HEK293 (cell line): ENCODE measurements around the gene GNB1L.

Experiments
- CTCF ChIA-PET: fragments of 350-600 bp; formaldehyde crosslinking; extraction: SDS; loops from one replicate; lab custom pipeline; 2021; ENCODE audit warnings: antibody characterized with exemption; lab: Yijun Ruan, JAX
- POLR2A ChIA-PET: fragments of 300-600 bp; formaldehyde crosslinking; extraction: SDS; loops from one replicate; lab custom pipeline; 2020; ENCODE audit warnings: antibody characterized with exemption, inconsistent platforms; lab: Yijun Ruan, JAX
- H3K27ac ChIP-seq: fragments of 200-500 bp; sonication (Bioruptor generic); 2 replicates; pipeline ENCODE4 v1.5.1; 2014; ENCODE audit warnings: low read depth, low read length, control low read depth, inconsistent platforms; ENCODE audit errors: extremely low read depth
- H3K36me3 ChIP-seq, 2 experiments: fragments of 200-500 bp in 1 of 2; sonication (Bioruptor generic) in 1 of 2; 1 replicate in 1 of 2; 2 replicates in 1 of 2; pipeline ENCODE4 v1.5.1; 2014 to 2017; ENCODE audit warnings: inconsistent platforms in 2 of 2, low read length in 2 of 2; ENCODE audit not compliant: control insufficient read depth in 2 of 2, insufficient read depth in 1 of 2
- H3K4me1 ChIP-seq: fragments of 200-500 bp; sonication (Bioruptor generic); 2 replicates; pipeline ENCODE4 v1.5.1; 2014; ENCODE audit warnings: mild to moderate bottlenecking, low read length, inconsistent platforms; ENCODE audit not compliant: control insufficient read depth, insufficient read depth
- H3K4me3 ChIP-seq: 2 replicates; pipeline ENCODE4 v1.5.1; 2011; ENCODE audit warnings: low read depth, mild to moderate bottlenecking, control low read depth, low read length, moderate library complexity
- H3K9me3 ChIP-seq: fragments of 200-500 bp; sonication (Bioruptor generic); 2 replicates; pipeline ENCODE4 v1.5.1; 2014; ENCODE audit warnings: low read depth, low read length, inconsistent platforms; ENCODE audit not compliant: control insufficient read depth, insufficient read depth
- IKZF3 ChIP-seq: fragments of 450-650 bp; IDR thresholded peaks from 2 replicates; pipeline ENCODE4 v1.5.0; 2018; ENCODE audit warnings: missing biosample characterization, mild to moderate bottlenecking, missing genetic modification characterization, moderate library complexity
- PRDM1 ChIP-seq: fragments of 450-650 bp; formaldehyde crosslinking; IDR thresholded peaks from 2 replicates; pipeline ENCODE4; 2016; ENCODE audit warnings: missing biosample characterization, missing genetic modification characterization
- WT1 ChIP-seq: fragments of 450-650 bp; formaldehyde crosslinking; IDR thresholded peaks from 2 replicates; pipeline ENCODE4 v1.5.1; 2016; ENCODE audit warnings: missing biosample characterization, missing genetic modification characterization
- YY2 ChIP-seq: fragments of 450-650 bp; formaldehyde crosslinking; IDR thresholded peaks from 2 replicates; pipeline ENCODE4 v1.5.1; 2016; ENCODE audit warnings: missing biosample characterization, missing genetic modification characterization
- ZBTB1 ChIP-seq: fragments of 450-650 bp; formaldehyde crosslinking; IDR thresholded peaks from 2 replicates; pipeline ENCODE4 v1.5.1; 2016; ENCODE audit warnings: missing biosample characterization, missing genetic modification characterization
- ZFP69B ChIP-seq: fragments of 450-650 bp; formaldehyde crosslinking; IDR thresholded peaks from 2 replicates; pipeline ENCODE4 v1.5.1; 2016; ENCODE audit warnings: missing biosample characterization, missing genetic modification characterization
- ZNF155 ChIP-seq: fragments of 450-650 bp; formaldehyde crosslinking; IDR thresholded peaks from 2 replicates; pipeline ENCODE4 v1.5.1; 2016; ENCODE audit warnings: missing biosample characterization, missing genetic modification characterization
- ZNF16 ChIP-seq: fragments of 450-650 bp; formaldehyde crosslinking; IDR thresholded peaks from 2 replicates; pipeline ENCODE4 v1.5.1; 2016; ENCODE audit warnings: low read depth, missing biosample characterization, missing genetic modification characterization
- ZNF473 ChIP-seq: fragments of 450-650 bp; formaldehyde crosslinking; IDR thresholded peaks from 2 replicates; pipeline ENCODE4 v1.5.1; 2017; ENCODE audit warnings: missing biosample characterization, missing genetic modification characterization
- ZNF521 ChIP-seq: fragments of 450-650 bp; formaldehyde crosslinking; IDR thresholded peaks from 2 replicates; pipeline ENCODE4 v1.5.1; 2017; ENCODE audit warnings: missing biosample characterization, mild to moderate bottlenecking, missing genetic modification characterization
- ZNF624 ChIP-seq: fragments of 450-650 bp; formaldehyde crosslinking; IDR thresholded peaks from 2 replicates; pipeline ENCODE4 v1.5.1; 2017; ENCODE audit warnings: missing biosample characterization, missing genetic modification characterization
- ZSCAN30 ChIP-seq: fragments of 450-650 bp; IDR thresholded peaks from 2 replicates; pipeline ENCODE4 v1.5.1; 2018; ENCODE audit warnings: missing biosample characterization, mild to moderate bottlenecking, missing genetic modification characterization, moderate library complexity
- TF ChIP-seq, protein P1 (sequence below): fragments of 450-650 bp; formaldehyde crosslinking; IDR thresholded peaks from 2 replicates; pipeline ENCODE4 v1.5.1; 2016; ENCODE audit warnings: missing biosample characterization, missing genetic modification characterization
- TF ChIP-seq, protein P2 (sequence below): fragments of 450-650 bp; formaldehyde crosslinking; IDR thresholded peaks from 2 replicates; pipeline ENCODE4 v1.5.1; 2016; ENCODE audit warnings: missing biosample characterization, missing genetic modification characterization

Gene GNB1L

GRCh38 chr22:19815093-19815822, 39.4 kb downstream of the GNB1L start (continued):
- TF ChIP-seq, protein P1, sequence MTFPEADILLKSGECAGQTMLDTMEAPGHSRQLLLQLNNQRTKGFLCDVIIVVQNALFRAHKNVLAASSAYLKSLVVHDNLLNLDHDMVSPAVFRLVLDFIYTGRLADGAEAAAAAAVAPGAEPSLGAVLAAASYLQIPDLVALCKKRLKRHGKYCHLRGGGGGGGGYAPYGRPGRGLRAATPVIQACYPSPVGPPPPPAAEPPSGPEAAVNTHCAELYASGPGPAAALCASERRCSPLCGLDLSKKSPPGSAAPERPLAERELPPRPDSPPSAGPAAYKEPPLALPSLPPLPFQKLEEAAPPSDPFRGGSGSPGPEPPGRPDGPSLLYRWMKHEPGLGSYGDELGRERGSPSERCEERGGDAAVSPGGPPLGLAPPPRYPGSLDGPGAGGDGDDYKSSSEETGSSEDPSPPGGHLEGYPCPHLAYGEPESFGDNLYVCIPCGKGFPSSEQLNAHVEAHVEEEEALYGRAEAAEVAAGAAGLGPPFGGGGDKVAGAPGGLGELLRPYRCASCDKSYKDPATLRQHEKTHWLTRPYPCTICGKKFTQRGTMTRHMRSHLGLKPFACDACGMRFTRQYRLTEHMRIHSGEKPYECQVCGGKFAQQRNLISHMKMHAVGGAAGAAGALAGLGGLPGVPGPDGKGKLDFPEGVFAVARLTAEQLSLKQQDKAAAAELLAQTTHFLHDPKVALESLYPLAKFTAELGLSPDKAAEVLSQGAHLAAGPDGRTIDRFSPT, result no peak

DNA sequence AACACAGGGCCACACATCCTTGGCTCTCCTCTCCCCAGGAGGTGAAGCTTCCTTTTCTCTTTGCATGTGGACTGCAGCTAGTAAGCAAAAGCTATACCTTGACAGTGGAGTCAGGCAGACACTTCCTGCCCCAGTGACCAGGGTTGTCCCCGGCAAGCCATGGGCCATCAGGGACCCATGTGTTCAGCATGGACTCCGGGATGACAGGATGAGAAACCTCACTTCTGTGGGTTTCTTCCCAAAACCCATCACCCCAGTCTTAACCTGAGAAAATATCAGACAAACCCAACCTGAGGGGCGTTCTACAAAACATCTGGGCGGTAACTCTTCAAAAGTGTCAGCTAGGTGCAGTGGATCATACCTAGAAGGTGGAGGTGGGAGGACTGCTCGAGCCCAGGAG, 40.2 kb downstream of the GNB1L start:
- Histone ChIP-seq H3K27ac (no peak overlapping the region), H3K9me3 (no peaks in the 10 kb centered on the region), H3K4me3 (no peak overlapping the region), H3K36me3 (peaks cover 0 to 20% of the 10 kb centered on the region in 2 experiments; a peak in 1 of 3 replicates), H3K4me1 (no peaks in the 10 kb centered on the region)
- TF ChIP-seq, protein P2, sequence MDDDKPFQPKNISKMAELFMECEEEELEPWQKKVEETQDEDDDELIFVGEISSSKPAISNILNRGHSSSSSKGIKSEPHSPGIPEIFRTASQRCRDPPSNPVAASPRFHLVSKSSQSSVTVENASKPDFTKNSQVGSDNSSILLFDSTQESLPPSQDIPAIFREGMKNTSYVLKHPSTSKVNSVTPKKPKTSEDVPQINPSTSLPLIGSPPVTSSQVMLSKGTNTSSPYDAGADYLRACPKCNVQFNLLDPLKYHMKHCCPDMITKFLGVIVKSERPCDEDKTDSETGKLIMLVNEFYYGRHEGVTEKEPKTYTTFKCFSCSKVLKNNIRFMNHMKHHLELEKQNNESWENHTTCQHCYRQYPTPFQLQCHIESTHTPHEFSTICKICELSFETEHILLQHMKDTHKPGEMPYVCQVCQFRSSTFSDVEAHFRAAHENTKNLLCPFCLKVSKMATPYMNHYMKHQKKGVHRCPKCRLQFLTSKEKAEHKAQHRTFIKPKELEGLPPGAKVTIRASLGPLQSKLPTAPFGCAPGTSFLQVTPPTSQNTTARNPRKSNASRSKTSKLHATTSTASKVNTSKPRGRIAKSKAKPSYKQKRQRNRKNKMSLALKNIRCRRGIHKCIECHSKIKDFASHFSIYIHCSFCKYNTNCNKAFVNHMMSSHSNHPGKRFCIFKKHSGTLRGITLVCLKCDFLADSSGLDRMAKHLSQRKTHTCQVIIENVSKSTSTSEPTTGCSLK (tag by site-specific recombination), result no peak
- ChIA-PET POLR2A (no interaction called here), CTCF (interaction anchor here (1.1 to 1.2 kb wide), 2 partner anchors 14 to 84 kb away, joined by 4 to 7 read pairs; no protein-coding TSS in a partner anchor)

- peaks cover 0 to 17% of the 10 kb centered on the region in 2 experiments; a peak in 1 of 3 replicates for H3K36me3 ChIP-seq
- no peak overlapping the region for H3K4me3 ChIP-seq
- POLR2A ChIA-PET, result no interaction called here
- H3K4me1 ChIP-seq, result no peaks in the 10 kb centered on the region
- TF ChIP-seq ZNF473 (tag by site-specific recombination) (no peak), ZFP69B (tag by site-specific recombination) (no peak), WT1 (no peak), ZNF624 (tag by site-specific recombination) (no peak), ZNF521 (tag by site-specific recombination) (no peak), ZBTB1 (tag by site-specific recombination) (no peak), IKZF3 (tag by site-specific recombination) (no peak), PRDM1 (no peak), ZSCAN30 (tag by site-specific recombination) (no peak), YY2 (tag by site-specific recombination) (no peak), ZNF16 (tag by site-specific recombination) (no peak), ZNF155 (tag by site-specific recombination) (no peak)
- TF ChIP-seq, all 188 proteins: peak for 0
- CTCF ChIA-PET, result no interaction called here
- Histone ChIP-seq H3K9me3 (no peaks in the 10 kb centered on the region), H3K27ac (no peak overlapping the region)
Measured at GRCh38 chr22:19812910-19813309, 41.8 kb downstream of the GNB1L start.
